Endothelial cell of umbilical vein (primary cell): Measurements from ENCODE around the gene NLRP3. TPM values are rescaled to one million over a fixed set of nuclear protein-coding genes. Genes with fewer than 3 reads are reported as not detected.

ENCODE experiments used
- BruUV-seq: library from RNA; stranded (reverse); fragments of 400-500 nt; replicated peaks from 2 replicates; lab custom pipeline; 2021; lab: Mats Ljungman, UMichigan
- CTCF ChIA-PET: fragments of 300-600, 350-600 bp; sonication (Branson Sonifier 250); formaldehyde crosslinking; loops from one replicate; lab custom pipeline; 2021; ENCODE audit warnings: antibody characterized with exemption, inconsistent platforms; lab: Charles Lee
- POLR2A ChIA-PET: fragments of 300-600, 350-600 bp; sonication (Branson Sonifier 250); formaldehyde crosslinking; loops from one replicate; lab custom pipeline; 2021; ENCODE audit warnings: antibody characterized with exemption, inconsistent platforms; lab: Charles Lee
- DNase-seq: peaks from one replicate; pipeline ENCODE4 v3.0.0-alpha.2; 2011; ENCODE audit warnings: low read depth, low spot score
- FAIRE-seq: peaks from 2 replicates; lab custom pipeline; 2011; peaks lifted over from hg19 to GRCh38; lab: Jason Lieb, UNC
- H2AFZ ChIP-seq: 2 replicates; pipeline ENCODE4 v1.6.0; 2012; ENCODE audit warnings: low read depth, low read length, control low read depth, inconsistent platforms
- H3K27ac ChIP-seq: 2 replicates; pipeline ENCODE4 v1.5.1; 2011; ENCODE audit warnings: low read depth, mild to moderate bottlenecking, control low read depth, low read length, moderate library complexity; ENCODE audit not compliant: insufficient read depth
- H3K27me3 ChIP-seq, 2 experiments: 2 replicates each; pipeline versions ENCODE4 v1.6.0 to v1.6.1; 2011; ENCODE audit warnings: low read length in 2 of 2, mixed read lengths in 1 of 2; ENCODE audit not compliant: control insufficient read depth in 2 of 2, insufficient read depth in 2 of 2
- H3K36me3 ChIP-seq, 2 experiments: 2 replicates in 1 of 2; 3 replicates in 1 of 2; pipeline ENCODE4 v1.5.1; 2011; ENCODE audit warnings: low read length in 2 of 2, mild to moderate bottlenecking in 1 of 2, moderate library complexity in 1 of 2; ENCODE audit not compliant: control insufficient read depth in 2 of 2, insufficient read depth in 2 of 2; ENCODE audit errors: extremely low read depth in 1 of 2
- H3K4me1 ChIP-seq: 3 replicates; pipeline ENCODE4 v1.5.1; 2011; ENCODE audit warnings: mild to moderate bottlenecking, low read length; ENCODE audit not compliant: control insufficient read depth, insufficient read depth; ENCODE audit errors: extremely low read depth
- H3K4me2 ChIP-seq: 2 replicates; pipeline ENCODE4 v1.6.1; 2011; ENCODE audit warnings: low read length, control low read depth, mixed read lengths; ENCODE audit not compliant: insufficient read depth
- H3K4me3 ChIP-seq, 3 experiments: fragments of 200-600 bp in 1 of 3; sonication (generic), shearing (Covaris generic) in 1 of 3; replicated peaks in 1 of 3; 2 replicates each; pipeline ENCODE4 v1.5.1; 2011 to 2016; ENCODE audit warnings: control low read depth in 3 of 3, low read length in 3 of 3, mild to moderate bottlenecking in 2 of 3, inconsistent platforms in 1 of 3, low read depth in 1 of 3, moderate library complexity in 1 of 3; ENCODE audit not compliant: insufficient read depth in 1 of 3
- H3K79me2 ChIP-seq: 2 replicates; pipeline ENCODE4 v1.6.0; 2012; ENCODE audit warnings: low read length, inconsistent platforms; ENCODE audit not compliant: control insufficient read depth, insufficient read depth
- H3K9ac ChIP-seq: replicated peaks from 2 replicates; pipeline ENCODE3; 2011; ENCODE audit warnings: low read length, control low read depth; ENCODE audit not compliant: insufficient read depth; ENCODE audit errors: extremely low read depth
- H3K9me1 ChIP-seq: replicated peaks from 3 replicates; pipeline ENCODE4 v1.6.0; 2011; ENCODE audit warnings: mild to moderate bottlenecking, low read length; ENCODE audit not compliant: control insufficient read depth, insufficient read depth; ENCODE audit errors: extremely low read depth
- H3K9me3 ChIP-seq: replicated peaks from 2 replicates; pipeline ENCODE4 v1.5.1; 2012; ENCODE audit warnings: low read length, inconsistent platforms; ENCODE audit not compliant: control insufficient read depth, insufficient read depth
- H4K20me1 ChIP-seq: replicated peaks from 2 replicates; pipeline ENCODE3; 2011; ENCODE audit warnings: mild to moderate bottlenecking, low read length; ENCODE audit not compliant: control insufficient read depth, insufficient read depth; ENCODE audit errors: extremely low read depth
- GATA2 ChIP-seq: IDR thresholded peaks from 2 replicates; pipeline ENCODE4 v1.7.0; 2011; ENCODE audit warnings: low read depth, mild to moderate bottlenecking, moderate library complexity, mixed read lengths, low read length; ENCODE audit not compliant: insufficient read length, insufficient read depth
- JUN ChIP-seq: IDR thresholded peaks from 2 replicates; pipeline ENCODE4 v1.6.1; 2011; ENCODE audit warnings: borderline replicate concordance, low read depth; ENCODE audit not compliant: insufficient read length, insufficient read depth
- MYC ChIP-seq: IDR thresholded peaks from one replicate; pipeline ENCODE4 v1.6.1; 2011; ENCODE audit warnings: mild to moderate bottlenecking, low read depth, low read length
- POLR2A ChIP-seq: IDR thresholded peaks from 2 replicates; pipeline ENCODE4 v1.6.1; 2012; ENCODE audit warnings: low read depth, mild to moderate bottlenecking, control low read depth, low read length
- POLR2AphosphoS5 ChIP-seq: IDR thresholded peaks from 2 replicates; pipeline ENCODE4 v1.6.1; 2012; ENCODE audit warnings: low read depth, mild to moderate bottlenecking, control low read depth, low read length, moderate library complexity; ENCODE audit not compliant: insufficient read depth
- dilution Hi-C: fragments of 300-500 bp; cut with MboI; formaldehyde crosslinking; loops from one replicate; pipeline ENCODE4 v1.15.0; 2019; ENCODE audit warnings: low sequenced_read_pairs; ENCODE audit not compliant: extremely low pct_ligation_motif_present
- intact Hi-C: fragments of 100-400 bp; cut with micrococcal nuclease; formaldehyde crosslinking; loops from one replicate; pipeline ENCODE4 v1.10.0; 2022
- polyA plus RNA-seq, 4 experiments: library from polyadenylated mRNA; depleted of rRNA in 3 of 4; stranded (reverse) in 3 of 4; unstranded in 1 of 4; fragments of >200 nt; gene quantifications; 2 replicates each; pipeline versions ENCODE4 v1.2.1 to v1.2.3, GENCODE V29; 2011 to 2012; ENCODE audit warnings: missing spikeins in 1 of 4
- total RNA-seq: library from RNA; stranded (reverse); gene quantifications from 2 replicates; pipeline ENCODE4 v1.2.3, GENCODE V29; 2021
- TF ChIP-seq, protein P1 (sequence below), 2 donors: IDR thresholded peaks; 1 replicate in 1 of 2; 2 replicates in 1 of 2; pipeline ENCODE4 v1.5.1; 2011; ENCODE audit warnings: low read length in 2 of 2, mild to moderate bottlenecking in 2 of 2, moderate library complexity in 2 of 2, control low read depth in 1 of 2, inconsistent platforms in 1 of 2, low read depth in 1 of 2; ENCODE audit not compliant: insufficient read depth in 1 of 2; ENCODE audit errors: extremely low read depth in 1 of 2

Gene NLRP3
- total and polyA plus RNA-seq, 2 donors (not counting 3 experiments of a cell fraction or from before 2014, with no cell fraction given), result 0.24 to 0.29 TPM

DNA sequence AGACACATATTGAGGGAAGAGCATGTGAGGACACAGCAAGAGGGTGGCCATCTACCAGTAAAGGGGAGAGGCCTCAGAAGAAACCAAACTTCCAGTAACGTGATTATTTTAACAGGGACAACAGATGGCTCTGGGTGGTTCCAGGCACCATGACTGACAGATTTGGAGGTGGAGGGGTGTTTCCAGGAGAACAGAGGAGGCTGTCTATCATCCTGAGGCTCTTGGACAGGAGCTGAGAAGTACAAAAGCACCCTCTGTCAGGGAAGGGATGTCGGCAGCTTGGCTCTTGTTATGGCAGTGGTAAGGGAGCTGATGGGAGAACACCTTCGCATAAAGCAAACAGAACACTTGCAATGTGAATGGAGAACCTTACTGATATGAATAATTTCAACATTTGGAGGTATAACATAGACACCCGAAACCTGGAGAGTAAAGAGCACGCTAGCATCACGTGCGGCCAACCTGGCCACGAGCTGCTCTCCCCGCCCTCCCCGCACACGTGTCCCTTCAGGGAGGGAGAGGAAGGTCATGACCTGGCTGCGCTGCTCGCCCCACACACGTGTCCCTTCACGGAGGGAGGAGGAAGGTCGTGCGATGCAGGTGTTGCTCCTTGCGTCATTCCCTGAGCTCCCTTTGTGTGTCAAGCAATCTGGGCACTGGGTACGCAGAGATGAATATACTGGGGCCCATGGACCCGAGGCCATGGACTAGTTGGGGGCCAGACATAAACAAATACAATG lies 37.5 kb upstream of the NLRP3 start:
- intact Hi-C loops (no loop called here), dilution Hi-C loops (no loop called here)
- no peak for DNase-seq
- no peak overlapping the region for H3K4me3 ChIP-seq
- no peaks in the 10 kb centered on the region for H3K9me1 ChIP-seq
- ChIA-PET POLR2A (no interaction called here), CTCF (interaction anchor here (1.1 kb wide), 1 partner anchor 12 kb away, joined by 4 read pairs; no protein-coding TSS in a partner anchor)
- no peak overlapping the region for H2AFZ ChIP-seq
- TF ChIP-seq MYC, result no peak
- TF ChIP-seq, protein P1, sequence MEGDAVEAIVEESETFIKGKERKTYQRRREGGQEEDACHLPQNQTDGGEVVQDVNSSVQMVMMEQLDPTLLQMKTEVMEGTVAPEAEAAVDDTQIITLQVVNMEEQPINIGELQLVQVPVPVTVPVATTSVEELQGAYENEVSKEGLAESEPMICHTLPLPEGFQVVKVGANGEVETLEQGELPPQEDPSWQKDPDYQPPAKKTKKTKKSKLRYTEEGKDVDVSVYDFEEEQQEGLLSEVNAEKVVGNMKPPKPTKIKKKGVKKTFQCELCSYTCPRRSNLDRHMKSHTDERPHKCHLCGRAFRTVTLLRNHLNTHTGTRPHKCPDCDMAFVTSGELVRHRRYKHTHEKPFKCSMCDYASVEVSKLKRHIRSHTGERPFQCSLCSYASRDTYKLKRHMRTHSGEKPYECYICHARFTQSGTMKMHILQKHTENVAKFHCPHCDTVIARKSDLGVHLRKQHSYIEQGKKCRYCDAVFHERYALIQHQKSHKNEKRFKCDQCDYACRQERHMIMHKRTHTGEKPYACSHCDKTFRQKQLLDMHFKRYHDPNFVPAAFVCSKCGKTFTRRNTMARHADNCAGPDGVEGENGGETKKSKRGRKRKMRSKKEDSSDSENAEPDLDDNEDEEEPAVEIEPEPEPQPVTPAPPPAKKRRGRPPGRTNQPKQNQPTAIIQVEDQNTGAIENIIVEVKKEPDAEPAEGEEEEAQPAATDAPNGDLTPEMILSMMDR (IDR thresholded peaks at IDR 0.05; ENCODE audit: extremely low read depth in 1 of 2, insufficient read depth in 1 of 2, low read depth in 1 of 2, low read length in 2 of 2), result no peak
- no peak for TF ChIP-seq POLR2AphosphoS5
- TF ChIP-seq POLR2A, result no peak
- no peak for TF ChIP-seq JUN
- no peak for TF ChIP-seq GATA2
- no peak overlapping the region for H3K27ac ChIP-seq
- no peaks in the 10 kb centered on the region for H3K4me1 ChIP-seq
- no peak overlapping the region for H3K4me2 ChIP-seq
- no TSS peak for BruUV-seq
- peaks cover 0 to 3% of the 10 kb centered on the region in 2 experiments for H3K27me3 ChIP-seq
- no peaks in the 10 kb centered on the region for H3K79me2 ChIP-seq
- H3K9ac ChIP-seq, result no peak overlapping the region
- FAIRE-seq, result no peak
- no peaks in the 10 kb centered on the region for H3K9me3 ChIP-seq
- no peaks in the 10 kb centered on the region for H3K36me3 ChIP-seq
- no peaks in the 10 kb centered on the region for H4K20me1 ChIP-seq
